CD4-positive, alpha-beta T cell treated with Interferon alpha-2 for 1 hour (primary cell): ENCODE data around the gene HDAC3.
A peak's percentile ranks its signal among the peaks of the same experiment; 100 is the strongest.

Source experiments
- DNase-seq, 2 donors: peaks; one replicate each; pipeline ENCODE4 v3.0.0-alpha.2; 2020 to 2022

Gene HDAC3

GRCh38 chr5:141636413-141637122 lies at the start of gene HDAC3, which contains the start of gene RELL2:
Gene HDAC3 (minus strand): TSS chr5:141636849. CDS start chr5:141636790, 59 bp downstream.
Gene RELL2 (plus strand): TSS chr5:141636997. CDS start chr5:141638226, 1,229 bp downstream.
- peak; percentile 90 to 94 for DNase-seq

- DNase-seq: no peak
These were observed 48.9 kb upstream of the HDAC3 start for GRCh38 chr5:141685591-141685990.

DNA sequence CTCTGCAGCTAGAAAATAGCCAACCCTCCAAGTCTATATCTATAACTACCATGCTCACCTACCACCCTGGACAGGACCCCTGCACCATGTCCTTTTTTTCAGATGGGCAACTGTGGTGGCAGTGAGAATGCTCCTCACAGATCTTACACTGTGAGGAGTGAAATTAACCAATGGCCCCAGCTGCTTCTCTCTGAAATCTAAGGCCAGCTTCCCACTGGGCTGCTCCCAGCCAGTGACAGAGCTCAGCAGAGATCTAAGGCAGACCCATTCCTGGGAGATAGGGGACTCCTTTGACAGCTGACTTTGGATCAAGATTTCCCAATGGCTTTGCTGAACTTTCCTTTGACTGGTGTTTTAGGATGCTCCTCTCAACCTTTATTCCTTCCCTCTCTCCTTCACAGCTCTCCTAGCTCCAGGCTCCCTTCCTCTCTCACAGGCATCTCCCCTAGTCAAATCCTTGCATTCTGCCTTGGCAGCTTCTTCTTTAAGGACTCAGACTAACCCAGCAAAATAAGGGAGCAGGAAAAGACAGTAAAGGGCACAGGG lies 47.0 kb upstream of the HDAC3 start:
- DNase-seq: no peak

GRCh38 chr5:141681695-141682641 lies 45.3 kb upstream of the HDAC3 start, which contains the start of gene ARAP3:
Gene ARAP3 (minus strand): TSS chr5:141682230. CDS start chr5:141680486, 1,744 bp downstream.
- DNase-seq: peak; percentile 47 to 53

GRCh38 chr5:141681295-141681694 lies 44.6 kb upstream of the HDAC3 start:
- no peak for DNase-seq

DNA sequence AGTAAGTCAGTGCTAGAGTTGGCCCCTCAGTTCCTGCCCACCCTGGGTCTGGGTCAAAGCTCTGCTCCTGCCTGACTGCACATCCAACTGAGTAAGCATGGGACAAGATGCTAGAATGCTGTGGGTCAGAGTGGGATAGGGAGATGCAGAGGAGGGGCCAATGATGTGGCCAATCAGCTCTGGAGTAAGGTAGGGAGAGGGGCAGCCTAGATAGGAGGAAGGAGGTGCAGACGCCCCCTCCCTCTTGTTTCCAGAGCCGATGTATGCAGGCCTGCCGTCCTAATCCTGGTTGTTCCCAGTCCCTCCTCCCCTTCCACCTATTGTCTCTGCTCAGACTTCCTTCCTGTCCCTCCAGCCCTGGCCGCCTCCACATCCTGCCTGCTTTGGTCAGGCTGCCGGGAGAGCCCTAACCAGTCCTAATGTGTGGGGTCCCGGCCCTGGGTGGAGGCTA lies 44.1 kb upstream of the HDAC3 start:
- DNase-seq: no peak

DNA sequence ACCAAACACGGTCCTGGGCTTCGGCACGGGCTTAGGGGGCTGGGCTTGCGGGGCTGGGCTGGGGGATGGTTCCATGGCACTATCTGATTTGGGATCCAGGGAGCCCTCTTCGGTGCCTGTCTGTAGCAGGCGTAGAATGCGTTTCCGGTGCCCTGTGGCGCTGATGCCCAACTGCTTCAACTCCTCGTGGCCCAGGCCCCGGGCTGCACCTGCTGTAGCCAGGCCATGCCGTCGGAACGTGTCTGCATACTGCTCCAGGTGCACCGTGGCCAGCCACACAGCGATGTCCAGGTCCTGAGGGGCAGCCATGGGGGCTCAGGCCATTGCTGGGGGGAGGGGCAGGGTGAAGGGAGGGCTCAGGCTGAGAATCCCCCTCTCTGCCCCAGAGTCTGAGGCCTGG lies 43.5 kb upstream of the HDAC3 start:
- DNase-seq: no peak

- DNase-seq: no peak
These were observed 40.8 kb upstream of the HDAC3 start for GRCh38 chr5:141677415-141677814.

DNA sequence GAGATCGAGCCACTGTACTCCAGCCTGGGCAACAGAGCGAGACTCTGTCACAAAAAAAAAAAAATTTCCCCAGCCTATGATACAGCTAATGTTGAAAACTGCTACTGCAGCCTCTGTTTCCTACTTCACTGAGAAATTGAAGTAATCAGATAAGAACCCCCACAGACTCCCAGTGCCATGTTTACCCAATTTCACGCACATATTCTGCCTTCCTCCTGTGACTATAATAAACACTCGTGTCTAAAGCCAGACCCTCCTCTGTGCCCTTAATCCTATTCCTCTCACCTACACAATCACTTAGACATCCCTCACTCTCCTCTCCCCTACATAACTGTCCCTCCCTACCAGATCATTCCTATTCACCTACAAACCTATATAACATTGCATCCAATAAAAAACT lies 39.0 kb upstream of the HDAC3 start:
- no peak for DNase-seq

DNA sequence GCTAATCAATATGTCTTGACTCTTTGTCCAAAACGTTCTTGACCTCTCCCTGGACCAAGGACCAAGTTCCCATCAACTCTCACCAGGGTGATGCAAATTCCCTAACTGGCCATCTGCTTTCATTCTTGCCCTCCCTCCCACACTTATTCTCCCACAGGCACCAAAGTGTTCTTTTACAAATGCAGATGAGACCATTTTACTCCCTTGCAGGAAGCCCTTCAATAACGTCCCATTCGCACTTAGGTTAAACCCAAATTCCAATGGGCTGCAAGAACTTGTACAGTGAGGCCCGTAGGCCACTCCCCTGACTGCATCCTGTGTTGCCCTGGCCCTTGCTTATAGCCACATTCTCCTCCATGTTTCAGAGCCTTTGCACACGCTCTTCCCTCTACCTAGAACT lies 38.1 kb upstream of the HDAC3 start:
- no peak for DNase-seq

DNA sequence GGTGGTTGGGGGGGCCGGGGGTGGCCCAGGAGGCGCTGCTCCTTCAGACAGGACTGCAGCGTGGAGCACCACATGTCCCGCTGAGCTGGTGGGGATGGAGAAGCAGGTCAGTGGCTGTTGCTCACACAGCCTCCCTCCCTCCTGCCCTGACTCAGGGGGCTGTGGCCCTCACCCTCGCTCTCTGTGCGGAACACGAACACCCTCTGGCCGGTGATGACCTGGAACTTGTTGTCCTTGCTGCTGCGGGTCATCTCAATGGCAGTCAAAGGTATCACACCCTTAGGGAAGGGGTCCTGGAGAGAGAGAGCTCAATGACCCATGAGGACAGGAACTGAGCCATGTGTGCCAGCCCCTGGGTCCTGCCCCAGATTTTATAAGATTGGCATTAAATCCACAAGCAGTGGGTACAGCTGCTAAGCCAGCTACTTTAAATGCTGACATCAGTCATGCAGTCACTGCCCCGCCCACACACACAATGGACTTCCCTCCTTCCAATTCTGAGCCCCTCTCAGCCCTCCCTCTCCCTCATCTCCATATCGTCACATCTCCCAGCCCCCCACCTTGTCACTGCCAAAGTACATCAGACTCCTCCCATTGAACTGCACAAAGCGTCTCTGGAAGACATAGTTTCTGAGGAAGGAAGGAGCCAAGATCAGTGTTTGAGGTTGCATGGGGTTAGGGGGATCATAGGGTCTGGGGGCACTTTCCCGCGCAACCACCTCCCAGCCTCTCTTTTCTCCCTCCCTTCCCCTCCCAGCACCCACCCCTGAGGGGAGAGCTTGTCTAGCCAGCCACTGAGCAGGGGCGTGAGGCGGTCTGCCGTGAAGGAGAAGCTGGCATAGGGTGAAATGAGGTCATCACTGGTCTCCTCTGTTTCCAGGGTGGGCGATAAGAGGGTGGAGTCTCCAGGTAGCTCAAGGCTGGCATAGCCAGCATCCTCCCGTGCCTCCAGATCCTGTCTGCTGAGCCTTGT lies 36.5 kb upstream of the HDAC3 start:
- no peak for DNase-seq

- no peak for DNase-seq
These were observed 35.6 kb upstream of the HDAC3 start for GRCh38 chr5:141672071-141672840.

DNA sequence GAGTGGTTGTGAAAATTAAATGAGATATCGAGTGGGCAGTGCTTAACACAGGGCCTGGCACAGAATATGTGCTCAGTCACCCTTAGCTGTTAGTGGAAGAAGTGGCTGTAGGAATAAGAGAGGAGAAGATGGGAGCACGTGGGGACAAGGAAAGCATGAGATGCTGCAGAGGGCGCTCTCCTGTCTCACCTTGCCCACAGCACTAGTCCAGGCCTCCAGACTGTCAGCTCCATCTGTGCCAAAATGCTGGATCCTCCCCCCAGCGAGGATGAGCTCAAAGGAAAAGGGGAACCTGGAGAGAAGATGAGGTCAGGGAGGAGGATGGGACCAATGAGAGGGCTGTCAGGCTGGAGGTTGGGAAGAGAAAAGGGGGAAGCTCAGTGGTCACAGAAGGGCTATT lies 32.9 kb upstream of the HDAC3 start:
- no peak for DNase-seq

- no peak for DNase-seq
These were observed 32.1 kb upstream of the HDAC3 start for GRCh38 chr5:141668601-141669265.

- DNase-seq: no peak
These were observed 29.6 kb upstream of the HDAC3 start for GRCh38 chr5:141665995-141666940.

GRCh38 chr5:141664733-141665461 lies 28.2 kb upstream of the HDAC3 start:
- peak; percentile 71 to 75 for DNase-seq

DNA sequence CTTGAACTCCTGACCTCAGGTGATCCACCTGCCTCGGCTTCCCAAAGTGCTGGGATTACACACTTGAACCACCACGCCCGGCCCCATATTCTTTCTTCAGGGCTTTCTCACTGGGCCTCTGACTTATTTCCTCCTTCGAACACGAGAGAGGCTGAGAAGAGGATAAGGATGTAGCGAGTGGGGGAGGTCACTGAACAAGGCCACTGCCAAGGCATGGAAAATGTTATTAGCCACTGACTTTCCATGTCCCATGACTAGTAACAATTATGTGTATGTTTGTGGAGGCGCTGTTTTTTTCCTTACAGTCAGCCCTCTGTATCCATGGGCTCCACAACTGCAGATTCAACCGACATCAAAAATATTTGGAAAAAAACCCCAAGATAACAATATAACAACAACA lies 26.9 kb upstream of the HDAC3 start:
- DNase-seq: no peak

DNA sequence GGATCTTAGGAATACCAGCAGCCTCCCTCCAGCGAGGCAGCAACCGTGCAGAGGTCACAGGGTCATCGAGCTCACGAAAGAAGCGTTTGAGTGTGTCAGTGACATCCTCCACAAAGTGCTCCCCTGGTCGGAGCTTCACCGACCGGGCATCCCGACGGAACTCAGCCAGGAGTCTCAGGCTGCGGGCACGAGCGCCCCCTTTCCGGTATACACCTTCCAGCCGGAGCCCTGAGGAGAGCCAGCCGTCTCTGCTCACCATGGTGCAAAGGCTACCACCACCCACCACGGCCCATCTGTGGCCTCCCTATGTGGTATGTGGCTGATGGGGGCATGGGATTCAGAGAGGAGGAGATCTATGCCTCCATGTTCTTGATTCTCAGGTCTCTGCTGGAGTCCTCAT lies 25.4 kb upstream of the HDAC3 start:
- DNase-seq: no peak
